Ishikawa (cell line): ENCODE results near the gene ESCO1.

Experiments used
- CEBPB ChIP-seq: IDR thresholded peaks from 2 replicates; pipeline ENCODE4 v1.6.1; 2012
- CREB1 ChIP-seq: IDR thresholded peaks from 2 replicates; pipeline ENCODE4 v1.6.1; 2012; ENCODE audit warnings: low read depth
- EGR1 ChIP-seq: IDR thresholded peaks from 2 replicates; pipeline ENCODE4 v1.6.1; 2012
- EP300 ChIP-seq: IDR thresholded peaks from 2 replicates; pipeline ENCODE4 v1.6.1; 2012; ENCODE audit warnings: borderline replicate concordance
- FOXM1 ChIP-seq: IDR thresholded peaks from 2 replicates; pipeline ENCODE4 v1.6.1; 2012; ENCODE audit warnings: low read depth, borderline replicate concordance
- MAX ChIP-seq: IDR thresholded peaks from 2 replicates; pipeline ENCODE4 v1.6.1; 2012
- NFIC ChIP-seq: IDR thresholded peaks from 2 replicates; pipeline ENCODE4 v1.6.1; 2012
- RAD21 ChIP-seq: IDR thresholded peaks from 2 replicates; pipeline ENCODE4 v1.6.1; 2012; ENCODE audit warnings: low read depth
- REST ChIP-seq: IDR thresholded peaks from 2 replicates; pipeline ENCODE4 v1.6.1; 2012; ENCODE audit warnings: low read depth, mild to moderate bottlenecking
- TAF1 ChIP-seq: IDR thresholded peaks from 2 replicates; pipeline ENCODE4 v1.6.1; 2012; ENCODE audit warnings: low read depth, mild to moderate bottlenecking
- TCF12 ChIP-seq: IDR thresholded peaks from 2 replicates; pipeline ENCODE4 v1.6.1; 2012; ENCODE audit warnings: low read depth
- USF1 ChIP-seq: IDR thresholded peaks from 2 replicates; pipeline ENCODE4 v1.6.1; 2012
- YY1 ChIP-seq: IDR thresholded peaks from 2 replicates; pipeline ENCODE4 v1.6.1; 2012; ENCODE audit warnings: low read depth
- ZBTB7A ChIP-seq: IDR thresholded peaks from 2 replicates; pipeline ENCODE4 v1.6.1; 2012; ENCODE audit warnings: low read depth

- no peak for TF ChIP-seq TAF1
- no peak for TF ChIP-seq EGR1
- no peak for TF ChIP-seq MAX
- no peak for TF ChIP-seq EP300
- TF ChIP-seq REST, result no peak
- no peak for TF ChIP-seq CEBPB
- no peak for TF ChIP-seq TCF12
- TF ChIP-seq CREB1, result no peak
- no peak for TF ChIP-seq USF1
- no peak for TF ChIP-seq YY1
- TF ChIP-seq NFIC, result no peak
- no peak for TF ChIP-seq RAD21
- no peak for TF ChIP-seq FOXM1
- no peak for TF ChIP-seq ZBTB7A
Measured at GRCh38 chr18:21502661-21503060, 97.8 kb downstream of the ESCO1 start.
